Hepatocyte (in vitro differentiated cells): ENCODE data around the gene SLC16A6. TPM values are rescaled to one million over a fixed set of nuclear protein-coding genes. Genes with fewer than 3 reads are reported as not detected.

Experiments
- DNase-seq: peaks from one replicate; pipeline ENCODE4 v3.0.0-alpha.2; 2016; ENCODE audit warnings: low spot score
- H2AFZ ChIP-seq: fragments of 200-600 bp; sonication (generic); 2 replicates; pipeline ENCODE4 v1.6.0; 2016; ENCODE audit warnings: antibody characterized with exemption, mild to moderate bottlenecking
- H3K27ac ChIP-seq: fragments of 200-600 bp; sonication (generic); 2 replicates; pipeline ENCODE4 v1.5.1; 2016; ENCODE audit warnings: mild to moderate bottlenecking
- H3K27me3 ChIP-seq: fragments of 200-600 bp; sonication (generic); 2 replicates; pipeline ENCODE4 v1.6.1; 2016
- H3K36me3 ChIP-seq: fragments of 200-600 bp; sonication (generic); replicated peaks from 2 replicates; pipeline ENCODE4 v1.5.1; 2016; ENCODE audit warnings: low read depth; ENCODE audit not compliant: insufficient read depth
- H3K4me1 ChIP-seq: fragments of 200-600 bp; sonication (generic); 2 replicates; pipeline ENCODE4 v1.5.1; 2016; ENCODE audit warnings: mild to moderate bottlenecking, moderate library complexity; ENCODE audit not compliant: insufficient read depth
- H3K4me2 ChIP-seq: fragments of 200-600 bp; sonication (generic); 2 replicates; pipeline ENCODE4 v1.6.0; 2016
- H3K4me3 ChIP-seq: fragments of 200-600 bp; sonication (generic); 2 replicates; pipeline ENCODE4 v1.5.1; 2016; ENCODE audit warnings: mild to moderate bottlenecking
- H3K79me2 ChIP-seq: fragments of 200-600 bp; sonication (generic); 2 replicates; pipeline ENCODE4 v1.6.0; 2017; ENCODE audit warnings: mild to moderate bottlenecking
- H3K9me2 ChIP-seq: fragments of 200-600 bp; sonication (generic); replicated peaks from 2 replicates; pipeline ENCODE4 v1.6.0; 2017; ENCODE audit warnings: mild to moderate bottlenecking; ENCODE audit not compliant: insufficient read depth
- H3K9me3 ChIP-seq: fragments of 200-600 bp; sonication (generic); 2 replicates; pipeline ENCODE4 v1.5.1; 2016; ENCODE audit warnings: low read depth, mild to moderate bottlenecking
- H4K20me1 ChIP-seq: fragments of 200-600 bp; sonication (generic); 2 replicates; pipeline ENCODE4 v1.6.0; 2016; ENCODE audit warnings: mild to moderate bottlenecking; ENCODE audit not compliant: insufficient read depth, poor library complexity, severe bottlenecking
- CTCF ChIP-seq: fragments of 200-600 bp; sonication (generic); IDR thresholded peaks from 2 replicates; pipeline ENCODE4 v1.5.1; 2016; ENCODE audit warnings: antibody characterized with exemption, mild to moderate bottlenecking; ENCODE audit not compliant: poor library complexity
- EZH2 ChIP-seq: fragments of 200-600 bp; sonication (generic); IDR thresholded peaks from 2 replicates; pipeline ENCODE4 v1.6.1; 2016; ENCODE audit warnings: antibody characterized with exemption, mild to moderate bottlenecking, borderline replicate concordance
- EZH2phosphoT487 ChIP-seq: fragments of 200-600 bp; sonication (generic); IDR thresholded peaks from one replicate; pipeline ENCODE4 v1.6.1; 2018; ENCODE audit warnings: antibody characterized with exemption, mild to moderate bottlenecking, low read depth, moderate library complexity; ENCODE audit not compliant: unreplicated experiment, severe bottlenecking
- WGBS: methylation state at CpG from one replicate; pipeline ENCODE4 v1.1.6; 2016; ENCODE audit warnings: low lambda C conversion rate; ENCODE audit errors: missing lambda C conversion rate; 5-methylcytosine and 5-hydroxymethylcytosine counted together
- polyA plus RNA-seq: library from polyadenylated mRNA; unstranded; fragments of >200 nt; fragmentation: Nextera tagmentation; extraction: Ambion mirVana; gene quantifications from 2 replicates; pipeline ENCODE4 v1.2.1, GENCODE V29; 2016
- total RNA-seq: library from RNA; depleted of rRNA; stranded (reverse); fragments of >200 nt; gene quantifications from 2 replicates; pipeline ENCODE4 v1.2.3, GENCODE V29; 2014

The SLC16A6 gene
- total and polyA plus RNA-seq, 2 experiments from 2014 or later, result 0.06 TPM; not detected in 1

GRCh38 chr17:68292689-68293040 is 1.7 kb upstream of the SLC16A6 start:
- H3K4me2 ChIP-seq, result peak overlapping the region; percentile 97
- WGBS, result 39% methylated on average over 9 of the region's 9 CpGs
- H4K20me1 ChIP-seq, result no peaks in the 10 kb centered on the region
- no peaks in the 10 kb centered on the region for H3K9me2 ChIP-seq
- DNase-seq, result no peak
- TF ChIP-seq CTCF, result no peak
- TF ChIP-seq EZH2, result no peak
- no peak for TF ChIP-seq EZH2phosphoT487
- H3K27ac ChIP-seq, result no peak overlapping the region
- H3K36me3 ChIP-seq, result no peaks in the 10 kb centered on the region
- H3K4me3 ChIP-seq, result no peak overlapping the region
- peaks cover 11% of the 10 kb centered on the region for H3K4me1 ChIP-seq
- no peaks in the 10 kb centered on the region for H3K9me3 ChIP-seq
- no peaks in the 10 kb centered on the region for H3K79me2 ChIP-seq
- peaks cover 75% of the 10 kb centered on the region for H3K27me3 ChIP-seq
- no peak overlapping the region for H2AFZ ChIP-seq

GRCh38 chr17:68291836-68292688 is 1.1 kb upstream of the SLC16A6 start:
- H2AFZ ChIP-seq, result peak overlapping the region; percentile 87
- H3K79me2 ChIP-seq, result no peaks in the 10 kb centered on the region
- H3K27me3 ChIP-seq, result peaks cover 75% of the 10 kb centered on the region
- TF ChIP-seq EZH2 (no peak), EZH2phosphoT487 (no peak), CTCF (no peak)
- peak overlapping the region; percentile 97 for H3K4me2 ChIP-seq
- H3K9me2 ChIP-seq, result no peaks in the 10 kb centered on the region
- H3K36me3 ChIP-seq, result no peaks in the 10 kb centered on the region
- 1% methylated on average over 61 of the region's 76 CpGs for WGBS
- no peaks in the 10 kb centered on the region for H4K20me1 ChIP-seq
- H3K4me1 ChIP-seq, result peaks cover 11% of the 10 kb centered on the region
- H3K9me3 ChIP-seq, result no peaks in the 10 kb centered on the region
- DNase-seq, result peak; percentile 81
- peak overlapping the region; percentile 74 for H3K4me3 ChIP-seq
- H3K27ac ChIP-seq, result no peak overlapping the region

- no peak overlapping the region for H3K4me3 ChIP-seq
- 1% methylated on average over 46 of the region's 50 CpGs for WGBS
- peak overlapping the region; percentile 19 for H2AFZ ChIP-seq
Observed at GRCh38 chr17:68290268-68290954, 516 bp downstream of the SLC16A6 start.

GRCh38 chr17:68289936-68290267 is 1.0 kb downstream of the SLC16A6 start:
- Histone ChIP-seq H3K27me3 (peaks cover 62% of the 10 kb centered on the region), H3K9me2 (no peaks in the 10 kb centered on the region), H3K36me3 (no peaks in the 10 kb centered on the region), H3K9me3 (no peaks in the 10 kb centered on the region), H3K79me2 (no peaks in the 10 kb centered on the region), H2AFZ (no peak overlapping the region), H3K27ac (no peak overlapping the region), H3K4me1 (peaks cover 11% of the 10 kb centered on the region), H3K4me2 (peak overlapping the region; percentile 97), H4K20me1 (no peaks in the 10 kb centered on the region), H3K4me3 (no peak overlapping the region)
- TF ChIP-seq CTCF (no peak), EZH2phosphoT487 (no peak), EZH2 (no peak)
- no peak for DNase-seq
- WGBS, result 28% methylated on average over 9 of the region's 9 CpGs

More at GRCh38 chr17:68290268-68290954, 516 bp downstream of the SLC16A6 start:
- peaks cover 11% of the 10 kb centered on the region for H3K4me1 ChIP-seq
- peak overlapping the region; percentile 97 for H3K4me2 ChIP-seq
- TF ChIP-seq EZH2phosphoT487, result no peak
- peak; percentile 76 for TF ChIP-seq EZH2
- H3K27ac ChIP-seq, result no peak overlapping the region
- no peaks in the 10 kb centered on the region for H3K9me3 ChIP-seq
- peaks cover 68% of the 10 kb centered on the region for H3K27me3 ChIP-seq
- no peaks in the 10 kb centered on the region for H3K79me2 ChIP-seq
- DNase-seq, result peak; percentile 15
- H3K9me2 ChIP-seq, result no peaks in the 10 kb centered on the region
- no peaks in the 10 kb centered on the region for H3K36me3 ChIP-seq
- no peaks in the 10 kb centered on the region for H4K20me1 ChIP-seq
